Measurements from ENCODE around the gene PVR.

- TF ChIP-seq POLR2AphosphoS5 (IDR thresholded peaks at IDR 0.05) (no peak), POLR2A (IDR thresholded peaks at IDR 0.05) (no peak)
Observed at GRCh38 chr19:44653343-44653742, 9.6 kb downstream of the PVR start.
